GM18861 (cell line): ENCODE measurements around the gene ATP6V0A1.
"Not testable (repeated sequence)": the region's sequence is repeated elsewhere in the genome, so short reads cannot be mapped to it uniquely, and the experiment has no call there.

Experiments used
- ATAC-seq: cut with Tn5 transposase; IDR thresholded peaks from one replicate; pipeline ENCODE4 v1.9.1; 2021; ENCODE audit not compliant: unreplicated experiment

Gene ATP6V0A1

GRCh38 chr17:42475835-42476234 lies 17.2 kb downstream of the ATP6V0A1 start:
- ATAC-seq: no peak

GRCh38 chr17:42476411-42476810 lies 17.7 kb downstream of the ATP6V0A1 start:
- ATAC-seq: no peak

GRCh38 chr17:42477173-42477572 lies 18.5 kb downstream of the ATP6V0A1 start:
- ATAC-seq: no peak

GRCh38 chr17:42477824-42478223 lies 19.1 kb downstream of the ATP6V0A1 start:
- not testable (repeated sequence) for ATAC-seq

GRCh38 chr17:42484304-42484703 lies 25.6 kb downstream of the ATP6V0A1 start:
- ATAC-seq: no peak

GRCh38 chr17:42485680-42486079 lies 27.0 kb downstream of the ATP6V0A1 start:
- ATAC-seq: no peak

GRCh38 chr17:42488032-42488431 lies 29.4 kb downstream of the ATP6V0A1 start:
- ATAC-seq: no peak

- no peak for ATAC-seq
Observed at GRCh38 chr17:42493319-42493718, 34.6 kb downstream of the ATP6V0A1 start.

- ATAC-seq: no peak
Observed at GRCh38 chr17:42494673-42495072, 36.0 kb downstream of the ATP6V0A1 start.

GRCh38 chr17:42498828-42499227 lies 40.1 kb downstream of the ATP6V0A1 start:
- no peak for ATAC-seq

GRCh38 chr17:42502091-42502490 lies 43.4 kb downstream of the ATP6V0A1 start:
- ATAC-seq: no peak

GRCh38 chr17:42502926-42503325 lies 44.2 kb downstream of the ATP6V0A1 start:
- no peak for ATAC-seq

GRCh38 chr17:42507671-42508070 lies 49.0 kb downstream of the ATP6V0A1 start:
- ATAC-seq: no peak

- ATAC-seq: no peak
Observed at GRCh38 chr17:42508426-42509165, 49.9 kb downstream of the ATP6V0A1 start.

- ATAC-seq: no peak
Observed at GRCh38 chr17:42509409-42509808, 50.7 kb downstream of the ATP6V0A1 start.

- ATAC-seq: no peak
Observed at GRCh38 chr17:42509841-42510240, 51.2 kb downstream of the ATP6V0A1 start.

GRCh38 chr17:42512246-42512645 lies 53.6 kb downstream of the ATP6V0A1 start:
- no peak for ATAC-seq

GRCh38 chr17:42512733-42513251 lies 54.1 kb downstream of the ATP6V0A1 start:
- ATAC-seq: no peak

- no peak for ATAC-seq
Observed at GRCh38 chr17:42513686-42514085, 55.0 kb downstream of the ATP6V0A1 start.

- ATAC-seq: no peak
Observed at GRCh38 chr17:42514279-42514678, 55.6 kb downstream of the ATP6V0A1 start.

- no peak for ATAC-seq
Observed at GRCh38 chr17:42514867-42515266, 56.2 kb downstream of the ATP6V0A1 start.

- no peak for ATAC-seq
Observed at GRCh38 chr17:42517516-42517915, 58.8 kb downstream of the ATP6V0A1 start.
